B cell (primary cell): ENCODE data around the gene KRT14. TPM values are rescaled to one million over a fixed set of nuclear protein-coding genes. Genes with fewer than 3 reads are reported as not detected.
A peak's percentile ranks its signal among the peaks of the same experiment; 100 is the strongest.
"Not testable (repeated sequence)": the region's sequence is repeated elsewhere in the genome, so short reads cannot be mapped to it uniquely, and the experiment has no call there.

Experiments used
- ATAC-seq: fragments of 200-7000 bp; cut with Tn5 transposase; one replicate; pipeline ENCODE4 v1.10.0; 2021; ENCODE audit warnings: low read depth, mild to moderate bottlenecking, moderate number of reproducible peaks, moderate library complexity
- CTCF ChIA-PET: fragments of 350-600 bp; sonication (Branson Sonifier 250); formaldehyde crosslinking; loops from one replicate; lab custom pipeline; 2021; ENCODE audit warnings: antibody characterized with exemption, inconsistent platforms; lab: Charles Lee
- POLR2A ChIA-PET: fragments of 350-600 bp; sonication (Branson Sonifier 250); formaldehyde crosslinking; loops from one replicate; lab custom pipeline; 2021; ENCODE audit warnings: antibody characterized with exemption; lab: Charles Lee
- DNase-seq: peaks from one replicate; pipeline ENCODE4 v3.0.0; 2013
- H2AFZ ChIP-seq: 2 replicates; pipeline ENCODE4 v1.6.1; 2012; ENCODE audit warnings: mild to moderate bottlenecking, low read depth, low read length; ENCODE audit not compliant: insufficient read depth, poor library complexity, severe bottlenecking
- H3K27ac ChIP-seq, 2 donors: 1 replicate in 1 of 2; 2 replicates in 1 of 2; pipeline ENCODE4 v1.5.1; 2012 to 2013; ENCODE audit warnings: low read length in 2 of 2, mild to moderate bottlenecking in 2 of 2, moderate library complexity in 1 of 2
- H3K27me3 ChIP-seq, 4 experiments: fragments of 200-600 bp in 1 of 4; sonication (generic) in 1 of 4; replicated peaks in 1 of 4; 1 replicate in 2 of 4; 2 replicates in 2 of 4; pipeline versions ENCODE4 v1.6.1 to v1.7.0; 2013 to 2016; ENCODE audit warnings: low read length in 3 of 4, mild to moderate bottlenecking in 2 of 4, mixed read lengths in 1 of 4, moderate library complexity in 1 of 4; ENCODE audit not compliant: insufficient read depth in 4 of 4, control insufficient read depth in 3 of 4; ENCODE audit errors: control extremely low read depth in 1 of 4
- H3K36me3 ChIP-seq, 2 experiments: replicated peaks in 1 of 2; 1 replicate in 1 of 2; 2 replicates in 1 of 2; pipeline versions ENCODE4 v1.6.1 to v1.7.1; 2013; ENCODE audit warnings: low read length in 1 of 2; ENCODE audit not compliant: insufficient read depth in 2 of 2, control insufficient read depth in 1 of 2; ENCODE audit errors: control extremely low read depth in 1 of 2, extremely low read depth in 1 of 2
- H3K4me1 ChIP-seq, 2 donors: fragments of 200-600 bp in 1 of 2; sonication (generic) in 1 of 2; 1 replicate in 1 of 2; 2 replicates in 1 of 2; pipeline versions ENCODE4 v1.5.1 to v1.6.1; 2013 to 2017; ENCODE audit warnings: low read length in 2 of 2; ENCODE audit not compliant: control insufficient read depth in 2 of 2, insufficient read depth in 2 of 2
- H3K4me2 ChIP-seq: replicated peaks from 2 replicates; pipeline ENCODE3; 2012; ENCODE audit warnings: mild to moderate bottlenecking, low read depth, low read length; ENCODE audit not compliant: poor library complexity, severe bottlenecking
- H3K4me3 ChIP-seq, 5 experiments: fragments of 200-600 bp in 1 of 5; sonication (generic) in 1 of 5; 1 replicate in 3 of 5; 2 replicates in 2 of 5; pipeline versions ENCODE4 v1.5.1 to v1.7.0; 2011 to 2016; ENCODE audit warnings: low read length in 4 of 5, mild to moderate bottlenecking in 4 of 5, low read depth in 2 of 5, control low read depth in 1 of 5, moderate library complexity in 1 of 5; ENCODE audit not compliant: insufficient read depth in 1 of 5; ENCODE audit errors: control extremely low read depth in 1 of 5, extremely low read depth in 1 of 5
- H3K79me2 ChIP-seq: fragments of 200-600 bp; sonication (generic); one replicate; pipeline ENCODE4 v1.6.0; 2016; ENCODE audit warnings: low read length; ENCODE audit not compliant: control insufficient read depth, insufficient read depth
- H3K9ac ChIP-seq: fragments of 200-600 bp; sonication (generic); 2 replicates; pipeline ENCODE4 v1.6.1; 2017; ENCODE audit warnings: mild to moderate bottlenecking, low read length, moderate library complexity
- H3K9me3 ChIP-seq, 3 donors: one replicate each; pipeline versions ENCODE4 v1.6.1 to v1.7.1; 2013; ENCODE audit warnings: low read length in 2 of 3; ENCODE audit not compliant: control insufficient read depth in 2 of 3, insufficient read depth in 1 of 3; ENCODE audit errors: control extremely low read depth in 1 of 3
- H4K20me1 ChIP-seq: 2 replicates; pipeline ENCODE4 v1.6.0; 2012; ENCODE audit warnings: mild to moderate bottlenecking, low read length; ENCODE audit not compliant: insufficient read depth, control insufficient read depth, poor library complexity, severe bottlenecking
- H3K27ac Mint-ChIP-seq: one replicate; pipeline ENCODE4 v1.8.0; 2021; ENCODE audit warnings: mixed read lengths
- H3K27me3 Mint-ChIP-seq: one replicate; pipeline ENCODE4 v1.8.0; 2021; ENCODE audit warnings: mixed read lengths
- H3K4me1 Mint-ChIP-seq: one replicate; pipeline ENCODE4 v1.8.0; 2021; ENCODE audit warnings: mixed read lengths
- H3K4me3 Mint-ChIP-seq: one replicate; pipeline ENCODE4 v1.8.0; 2021; ENCODE audit warnings: mixed read lengths
- H3K9me3 Mint-ChIP-seq: one replicate; pipeline ENCODE4 v1.8.0; 2022; ENCODE audit warnings: mixed read lengths; ENCODE audit not compliant: insufficient read depth
- EZH2 ChIP-seq: IDR thresholded peaks from 2 replicates; pipeline ENCODE4 v1.6.1; 2012; ENCODE audit warnings: borderline replicate concordance, low read depth, mild to moderate bottlenecking, moderate library complexity, low read length; ENCODE audit not compliant: insufficient read depth, poor library complexity, severe bottlenecking
- WGBS: methylation state at CpG from one replicate; pipeline ENCODE4 v1.1.5; 2013; ENCODE audit warnings: missing lambda C conversion rate; ENCODE audit not compliant: insufficient coverage; 5-methylcytosine and 5-hydroxymethylcytosine counted together
- intact Hi-C: fragments of 100-400 bp; cut with micrococcal nuclease; formaldehyde crosslinking; loops from one replicate; pipeline ENCODE4 v1.10.0; 2022
- polyA plus RNA-seq: library from polyadenylated mRNA; depleted of rRNA; stranded (reverse); fragments of >200 nt; gene quantifications from 2 replicates; pipeline ENCODE4 v1.2.3, GENCODE V29; 2012
- total RNA-seq, 2 donors: library from RNA; stranded (reverse); fragments of 120-200 nt in 1 of 2; gene quantifications; 1 replicate in 1 of 2; 2 replicates in 1 of 2; pipeline versions ENCODE4 v1.2.3 to v1.2.4, GENCODE V29; 2013 to 2022
- TF ChIP-seq, protein P1 (sequence below): fragments of 200-600 bp; IDR thresholded peaks from one replicate; pipeline ENCODE4 v1.8.0; 2022; ENCODE audit warnings: antibody characterized with exemption, mild to moderate bottlenecking

The KRT14 gene
- total and polyA plus RNA-seq, 2 donors (not counting 1 experiment from before 2014, with no cell fraction given) = not detected

DNA sequence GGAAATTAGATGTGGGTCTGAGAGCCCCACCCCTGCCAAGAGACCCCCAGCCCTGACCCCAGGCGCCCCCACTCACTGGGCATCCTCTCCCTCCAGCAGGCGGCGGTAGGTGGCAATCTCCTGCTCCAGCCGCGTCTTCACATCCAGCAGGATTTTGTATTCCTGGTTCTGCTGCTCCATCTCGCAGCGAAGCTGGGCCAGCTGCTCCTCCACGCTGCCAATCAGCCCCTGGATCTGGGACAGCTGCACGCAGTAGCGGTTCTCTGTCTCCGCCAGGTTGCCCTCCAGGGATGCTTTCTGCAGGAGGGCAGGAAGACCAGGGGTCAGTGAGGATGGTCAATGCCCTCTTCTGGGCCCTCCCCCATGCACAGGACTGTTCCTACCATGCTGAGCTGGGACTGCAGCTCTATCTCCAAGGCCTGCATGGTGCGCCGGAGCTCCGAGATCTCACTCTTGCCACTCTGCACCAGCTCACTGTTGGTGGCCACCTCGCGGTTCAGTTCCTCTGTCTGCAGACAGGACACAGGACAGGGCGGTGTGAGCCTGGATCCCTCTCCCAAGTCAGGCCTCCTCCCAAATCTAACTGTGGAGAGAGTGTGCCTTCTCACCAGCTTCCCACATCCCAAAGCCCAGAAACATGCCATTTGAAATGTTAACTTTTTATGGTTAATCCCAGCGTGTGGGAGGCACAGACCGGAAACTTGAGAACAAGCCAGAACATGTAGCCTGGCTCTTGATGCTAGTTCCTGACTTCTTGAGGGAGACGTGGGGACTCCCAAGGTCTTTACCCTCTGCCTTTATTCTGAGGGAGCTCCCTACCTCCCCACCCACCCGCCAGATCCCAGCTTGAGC, 34.1 kb upstream of the KRT14 start:
- H3K4me2 ChIP-seq = no peak overlapping the region
- DNase-seq (no peak), ATAC-seq (no peak)
- no peak overlapping the region for H3K27ac Mint-ChIP-seq
- intact Hi-C loops = no loop called here
- H3K79me2 ChIP-seq = no peaks in the 10 kb centered on the region
- TF ChIP-seq EZH2 = no peak
- TF ChIP-seq, protein P1, sequence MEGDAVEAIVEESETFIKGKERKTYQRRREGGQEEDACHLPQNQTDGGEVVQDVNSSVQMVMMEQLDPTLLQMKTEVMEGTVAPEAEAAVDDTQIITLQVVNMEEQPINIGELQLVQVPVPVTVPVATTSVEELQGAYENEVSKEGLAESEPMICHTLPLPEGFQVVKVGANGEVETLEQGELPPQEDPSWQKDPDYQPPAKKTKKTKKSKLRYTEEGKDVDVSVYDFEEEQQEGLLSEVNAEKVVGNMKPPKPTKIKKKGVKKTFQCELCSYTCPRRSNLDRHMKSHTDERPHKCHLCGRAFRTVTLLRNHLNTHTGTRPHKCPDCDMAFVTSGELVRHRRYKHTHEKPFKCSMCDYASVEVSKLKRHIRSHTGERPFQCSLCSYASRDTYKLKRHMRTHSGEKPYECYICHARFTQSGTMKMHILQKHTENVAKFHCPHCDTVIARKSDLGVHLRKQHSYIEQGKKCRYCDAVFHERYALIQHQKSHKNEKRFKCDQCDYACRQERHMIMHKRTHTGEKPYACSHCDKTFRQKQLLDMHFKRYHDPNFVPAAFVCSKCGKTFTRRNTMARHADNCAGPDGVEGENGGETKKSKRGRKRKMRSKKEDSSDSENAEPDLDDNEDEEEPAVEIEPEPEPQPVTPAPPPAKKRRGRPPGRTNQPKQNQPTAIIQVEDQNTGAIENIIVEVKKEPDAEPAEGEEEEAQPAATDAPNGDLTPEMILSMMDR = no peak
- H3K36me3 ChIP-seq = no peaks in the 10 kb centered on the region
- peaks cover 14% of the 10 kb centered on the region for H3K27me3 Mint-ChIP-seq
- CTCF ChIA-PET = interaction anchor here (2.0 kb wide), 1 partner anchor 72 kb away, joined by 4 read pairs; no protein-coding TSS in a partner anchor
- H3K27me3 ChIP-seq = no peaks in the 10 kb centered on the region
- 91% methylated on average over 19 of the region's 21 CpGs for WGBS
- H3K9ac ChIP-seq = no peak overlapping the region
- no peaks in the 10 kb centered on the region for H3K4me1 Mint-ChIP-seq
- H3K4me3 ChIP-seq = no peak overlapping the region
- no peaks in the 10 kb centered on the region for H3K4me1 ChIP-seq
- H3K9me3 Mint-ChIP-seq = no peaks in the 10 kb centered on the region
- no peaks in the 10 kb centered on the region for H4K20me1 ChIP-seq
- H3K4me3 Mint-ChIP-seq = no peak overlapping the region
- POLR2A ChIA-PET = no interaction called here
- no peak overlapping the region for H2AFZ ChIP-seq
- no peaks in the 10 kb centered on the region for H3K9me3 ChIP-seq
- H3K27ac ChIP-seq = no peak overlapping the region

GRCh38 chr17:41619927-41620582, 33.4 kb upstream of the KRT14 start:
- H3K9me3 Mint-ChIP-seq, intact Hi-C loops: not testable (repeated sequence)
- peak overlapping the region; percentile 15 for H3K27ac Mint-ChIP-seq

More at GRCh38 chr17:41619927-41620582, 33.4 kb upstream of the KRT14 start:
- H3K4me1 Mint-ChIP-seq, H3K9ac ChIP-seq, H2AFZ ChIP-seq, H3K9me3 ChIP-seq, H3K79me2 ChIP-seq, H3K27ac ChIP-seq, H3K4me1 ChIP-seq, H3K36me3 ChIP-seq, H3K4me2 ChIP-seq, DNase-seq, H4K20me1 ChIP-seq, ATAC-seq, POLR2A ChIA-PET, H3K4me3 ChIP-seq, H3K4me3 Mint-ChIP-seq, H3K27me3 ChIP-seq: not testable (repeated sequence)
- peaks cover 17% of the 10 kb centered on the region for H3K27me3 Mint-ChIP-seq
- 75% methylated on average over 3 of the region's 6 CpGs for WGBS
- CTCF ChIA-PET = interaction anchor here (2.0 kb wide), 1 partner anchor 71 kb away, joined by 4 read pairs; no protein-coding TSS in a partner anchor
